HG03064 (cell line): ENCODE results near the gene ATG2B.
"Not testable (repeated sequence)": the region's sequence is repeated elsewhere in the genome, so short reads cannot be mapped to it uniquely, and the experiment has no call there.

ENCODE experiments used
- ATAC-seq: cut with Tn5 transposase; IDR thresholded peaks from one replicate; pipeline ENCODE4 v1.9.1; 2021; ENCODE audit warnings: low read depth; ENCODE audit not compliant: unreplicated experiment

The ATG2B gene

GRCh38 chr14:96255501-96256366, 107.4 kb downstream of the ATG2B start, which contains the start of gene BDKRB1:
TSS of gene BDKRB1 (plus strand) at chr14:96256210. CDS start at chr14:96263683, 7,473 bp downstream.
- no peak for ATAC-seq

DNA sequence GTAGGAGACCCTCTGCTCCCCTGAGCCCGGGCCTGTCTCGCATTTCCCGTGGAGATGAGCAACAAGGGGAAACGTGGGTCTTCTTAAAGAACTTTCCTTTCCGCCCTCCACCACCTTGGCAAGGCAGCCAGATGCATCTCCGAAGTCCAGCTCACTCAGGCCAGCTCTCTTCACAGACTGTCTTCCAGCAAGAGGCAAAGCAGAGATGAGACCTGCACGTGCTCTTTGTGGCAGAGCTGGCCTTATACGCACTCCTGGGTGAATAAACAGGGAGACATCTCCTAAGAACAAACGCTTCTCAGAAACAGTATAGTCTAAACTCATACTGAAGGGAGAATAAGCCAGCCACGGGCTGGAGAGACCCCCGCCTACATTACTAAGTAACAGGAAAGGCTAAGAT, 108.5 kb downstream of the ATG2B start:
- ATAC-seq = no peak

DNA sequence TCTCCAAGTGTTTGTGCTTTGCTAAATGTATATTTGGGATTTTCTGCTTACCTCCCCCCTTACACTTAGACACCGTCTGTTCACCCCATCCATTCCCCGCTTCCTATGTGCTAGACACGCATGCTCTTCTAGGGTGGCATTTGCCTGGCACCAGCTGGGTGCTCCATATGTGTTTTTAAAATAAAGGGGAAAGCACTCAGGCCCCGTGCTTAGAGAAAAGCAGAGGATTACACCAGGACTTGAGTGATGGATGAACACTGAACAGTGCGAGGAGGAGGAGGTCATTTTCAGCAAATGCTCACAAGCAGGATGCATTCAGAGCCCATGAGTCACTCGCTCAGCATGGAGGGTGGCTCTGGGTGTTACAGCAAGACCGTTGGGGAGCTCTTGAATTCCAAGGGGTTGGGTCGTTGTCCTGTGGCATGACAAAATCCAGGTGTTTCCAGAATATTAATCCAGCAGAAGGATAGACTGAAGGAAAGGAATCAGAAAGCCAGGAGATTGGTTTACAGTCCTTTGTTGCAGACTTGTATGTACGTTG, 110.1 kb downstream of the ATG2B start:
- no peak for ATAC-seq

DNA sequence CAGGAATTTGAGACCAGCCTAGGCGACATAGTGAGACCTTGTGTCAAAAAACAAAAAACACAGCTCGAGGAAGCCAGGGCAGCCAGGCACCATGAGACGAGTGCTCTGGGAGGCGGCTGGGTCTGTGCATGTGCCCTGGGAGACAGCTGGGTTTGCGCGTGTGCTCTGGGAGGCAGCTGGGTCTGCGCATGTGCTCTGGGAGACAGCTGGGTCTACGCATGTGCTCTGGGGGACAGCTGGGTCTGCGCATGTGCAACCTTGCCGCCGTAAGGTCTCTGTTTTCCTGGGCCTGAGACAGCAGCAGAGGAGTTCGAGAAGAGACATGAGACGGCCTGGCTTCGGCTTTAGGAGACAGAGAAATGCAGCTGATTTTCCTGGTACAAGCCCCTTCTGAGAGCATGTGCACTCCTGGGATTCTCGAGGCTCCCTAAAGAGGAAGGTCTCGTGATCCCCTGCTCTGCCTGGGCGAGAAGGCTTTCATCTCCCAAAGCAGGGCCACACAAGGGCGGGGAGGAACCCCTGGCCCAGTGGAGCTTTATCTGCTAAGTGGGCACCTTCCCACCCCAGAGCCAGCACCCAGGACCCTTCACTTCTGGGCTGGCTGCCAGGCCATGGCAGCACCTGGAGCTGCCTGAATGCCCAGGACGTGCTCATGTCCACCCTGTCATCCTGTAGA, 110.7 kb downstream of the ATG2B start:
- no peak for ATAC-seq

DNA sequence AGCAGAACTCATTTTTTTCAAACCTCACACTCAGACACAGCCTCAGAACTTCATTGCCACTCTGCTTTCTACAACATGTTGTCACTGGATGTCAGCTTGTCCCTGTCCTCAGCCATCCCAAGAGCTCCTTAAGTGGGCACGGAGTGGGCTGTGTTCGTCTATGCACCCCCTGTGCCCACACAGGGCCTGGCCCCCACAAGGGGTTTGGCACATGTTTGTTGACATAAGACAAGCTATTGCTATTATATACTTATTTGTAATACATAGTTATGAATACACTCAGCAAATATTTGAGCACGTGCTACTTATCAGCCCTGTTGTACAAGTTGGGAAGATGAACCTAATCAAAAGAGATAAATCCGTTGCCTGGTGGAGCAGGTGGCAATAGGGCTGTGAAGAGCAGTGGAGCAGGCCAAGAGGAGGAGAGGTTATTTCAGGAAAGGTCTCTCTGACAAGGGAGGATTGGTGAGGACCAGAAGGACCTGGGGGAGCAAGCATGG, 111.4 kb downstream of the ATG2B start:
- ATAC-seq = no peak

- ATAC-seq = no peak
These were observed 112.7 kb downstream of the ATG2B start for GRCh38 chr14:96250485-96250884.

GRCh38 chr14:96249029-96249428, 114.1 kb downstream of the ATG2B start:
- ATAC-seq = no peak

DNA sequence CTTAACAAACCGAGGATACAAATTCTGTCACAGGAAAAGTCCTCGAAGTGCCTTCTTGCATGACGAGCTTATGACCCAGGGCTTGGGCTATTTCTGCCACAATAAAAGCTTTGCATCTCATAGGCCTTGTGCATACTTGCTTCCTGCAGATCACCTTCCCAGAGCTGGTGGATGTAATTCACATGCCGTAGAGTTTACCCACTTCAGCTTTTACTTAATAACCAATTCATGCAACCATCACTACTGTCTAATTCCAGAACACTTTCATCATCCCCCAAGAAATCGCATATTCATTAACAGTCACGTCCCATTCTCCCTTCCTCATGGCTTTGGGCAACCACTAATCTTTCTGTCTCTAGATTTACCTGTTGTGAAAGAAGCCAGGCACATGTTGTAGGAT, 116.1 kb downstream of the ATG2B start:
- no peak for ATAC-seq

GRCh38 chr14:96246539-96246847, 116.6 kb downstream of the ATG2B start:
- no peak for ATAC-seq

DNA sequence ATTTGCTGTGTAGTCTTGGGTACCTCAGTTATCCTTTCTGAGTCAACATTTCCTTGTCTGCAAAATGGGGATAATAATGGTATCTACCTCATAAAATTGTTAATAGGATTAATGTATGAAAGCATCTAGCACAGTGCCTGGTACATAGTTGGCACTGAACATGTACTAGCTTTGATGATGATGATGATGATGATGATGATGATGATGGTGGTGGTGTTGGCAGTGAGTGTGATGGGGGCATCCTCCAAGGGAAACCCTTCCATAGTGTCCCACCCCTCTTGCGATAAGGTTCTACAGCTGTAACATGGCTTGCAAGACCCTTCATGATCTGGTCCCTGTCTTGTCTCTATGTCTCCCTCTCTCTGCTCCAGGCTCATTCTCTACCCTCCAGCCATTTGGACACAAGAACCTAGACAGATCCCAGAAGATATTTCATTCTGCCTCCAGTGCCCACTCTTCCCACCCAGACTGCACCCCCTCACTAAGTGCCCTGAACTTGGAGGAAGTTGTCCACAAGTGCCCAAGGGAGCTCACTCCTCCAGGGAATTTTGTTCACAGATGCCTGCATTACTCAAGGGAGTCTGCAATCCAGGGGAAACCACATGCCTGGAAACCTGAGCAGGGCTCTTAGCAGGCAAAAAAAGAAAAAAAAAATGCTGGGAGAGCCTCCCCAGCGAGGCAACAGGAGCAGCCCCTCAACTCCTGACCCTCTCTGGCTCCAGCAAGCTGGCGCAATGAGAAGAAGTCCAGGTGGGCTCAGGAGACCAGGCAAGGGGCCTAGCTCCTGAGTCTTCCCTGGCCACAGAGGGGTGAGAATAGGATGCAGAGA, 117.2 kb downstream of the ATG2B start:
- ATAC-seq = no peak

GRCh38 chr14:96245074-96245473, 118.1 kb downstream of the ATG2B start:
- not testable (repeated sequence) for ATAC-seq

DNA sequence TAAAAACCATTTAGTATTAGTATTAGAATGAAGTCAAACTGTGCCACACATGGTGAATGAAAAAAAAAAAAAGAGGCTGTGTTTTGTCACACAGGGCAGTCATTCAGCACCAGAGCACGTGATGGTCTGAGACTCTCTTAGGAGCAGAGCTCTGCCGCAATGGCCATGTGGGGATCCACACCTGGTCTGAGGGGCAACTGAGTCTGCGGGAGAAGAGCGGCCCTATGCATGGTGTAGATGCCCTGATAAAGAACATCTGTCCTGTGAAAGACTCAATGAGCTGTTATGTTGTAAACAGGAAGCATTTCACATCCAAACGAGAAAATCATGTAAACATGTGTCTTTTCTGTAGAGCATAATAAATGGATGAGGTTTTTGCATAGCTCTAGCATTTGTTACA, 119.4 kb downstream of the ATG2B start:
- ATAC-seq = no peak

GRCh38 chr14:96242126-96242525, 121.0 kb downstream of the ATG2B start:
- no peak for ATAC-seq

- no peak for ATAC-seq
These were observed 122.5 kb downstream of the ATG2B start for GRCh38 chr14:96240641-96241040.

DNA sequence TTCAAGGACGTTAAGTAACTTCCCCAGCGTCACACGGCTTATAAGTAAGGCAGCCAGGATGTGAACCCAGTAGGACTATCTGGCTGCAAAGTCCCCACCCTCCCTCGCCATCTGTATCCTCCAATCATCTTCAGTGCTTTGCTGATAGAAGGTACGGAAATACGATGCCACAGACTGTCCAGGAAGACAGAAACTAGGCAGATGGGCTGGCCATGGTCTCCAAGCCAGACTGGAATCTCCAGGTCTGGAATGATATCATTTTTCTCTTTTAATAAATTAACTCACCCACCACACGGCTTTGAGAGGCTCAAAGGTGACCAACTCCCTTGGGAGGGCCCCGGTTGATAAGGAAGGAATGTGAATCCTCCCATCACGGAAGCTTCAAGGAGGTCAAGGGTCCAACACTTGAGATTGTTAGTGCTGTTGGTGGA, 123.4 kb downstream of the ATG2B start:
- ATAC-seq = no peak

DNA sequence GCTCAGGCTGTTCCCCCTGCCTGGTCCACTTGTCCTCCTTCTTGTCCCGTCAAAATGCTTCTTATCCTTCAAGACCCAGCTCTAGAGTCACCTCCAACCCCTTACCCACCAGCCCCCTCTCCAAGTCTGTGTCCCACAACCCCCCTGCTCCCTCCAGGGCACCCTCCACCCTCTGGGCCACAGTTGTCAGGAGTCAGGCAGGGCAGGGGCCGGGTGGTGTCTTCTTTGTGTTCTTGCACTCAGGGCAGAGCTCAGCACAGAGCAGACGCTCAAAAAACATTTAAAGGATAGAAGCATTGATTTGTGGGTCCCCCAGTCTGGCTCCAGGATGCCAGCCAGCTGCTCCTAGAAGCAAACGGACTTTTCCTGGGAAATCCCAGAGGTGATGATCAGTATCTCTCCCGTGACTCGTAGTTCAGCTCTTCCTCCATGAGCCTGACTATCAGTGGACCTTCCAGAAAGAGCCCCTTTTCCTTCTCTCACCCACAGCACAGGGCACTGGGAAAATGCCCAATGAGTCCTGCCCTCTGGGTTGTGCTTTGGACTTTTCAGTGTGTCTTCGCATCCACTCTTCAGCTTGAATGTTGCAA, 124.4 kb downstream of the ATG2B start:
- no peak for ATAC-seq

GRCh38 chr14:96237641-96238040, 125.5 kb downstream of the ATG2B start:
- no peak for ATAC-seq

DNA sequence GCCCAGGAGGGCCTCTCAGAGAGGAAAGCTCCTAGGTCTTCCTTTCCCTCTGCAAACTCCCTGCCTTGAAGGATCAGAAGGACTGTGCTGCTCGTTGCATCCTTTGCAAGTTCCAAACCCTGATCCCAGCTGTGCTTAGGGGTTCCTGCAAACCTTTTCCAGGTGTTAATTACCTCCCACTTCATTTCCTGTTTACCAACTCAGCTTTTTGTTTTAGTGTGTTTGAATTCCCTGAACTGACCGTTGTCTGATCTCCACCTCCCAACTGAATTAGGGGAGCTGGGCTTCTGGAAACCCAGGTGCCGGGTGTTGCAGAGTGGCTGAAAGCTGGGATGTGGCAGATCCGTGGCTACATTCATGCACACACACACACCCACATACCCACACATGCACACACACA, 127.7 kb downstream of the ATG2B start:
- ATAC-seq = no peak

- ATAC-seq = no peak
These were observed 129.5 kb downstream of the ATG2B start for GRCh38 chr14:96233661-96234060.

GRCh38 chr14:96232506-96232905, 130.6 kb downstream of the ATG2B start:
- ATAC-seq = no peak
